ENCODE data around the gene ATP5F1B.

GRCh38 chr12:56679883-56680575, 34.2 kb upstream of the ATP5F1B start:
- TF ChIP-seq CTCF (IDR thresholded peaks at IDR 0.05): no peak
- TF ChIP-seq POLR2AphosphoS5 (IDR thresholded peaks at IDR 0.05): no peak
- TF ChIP-seq POLR2A (IDR thresholded peaks at IDR 0.05): no peak

Measured in transverse colon (tissue), 4 donors.